ENCODE data around the gene COPG1. TPM values are rescaled to one million over a fixed set of nuclear protein-coding genes. Genes with fewer than 3 reads are reported as not detected.

Gene COPG1, protein sequence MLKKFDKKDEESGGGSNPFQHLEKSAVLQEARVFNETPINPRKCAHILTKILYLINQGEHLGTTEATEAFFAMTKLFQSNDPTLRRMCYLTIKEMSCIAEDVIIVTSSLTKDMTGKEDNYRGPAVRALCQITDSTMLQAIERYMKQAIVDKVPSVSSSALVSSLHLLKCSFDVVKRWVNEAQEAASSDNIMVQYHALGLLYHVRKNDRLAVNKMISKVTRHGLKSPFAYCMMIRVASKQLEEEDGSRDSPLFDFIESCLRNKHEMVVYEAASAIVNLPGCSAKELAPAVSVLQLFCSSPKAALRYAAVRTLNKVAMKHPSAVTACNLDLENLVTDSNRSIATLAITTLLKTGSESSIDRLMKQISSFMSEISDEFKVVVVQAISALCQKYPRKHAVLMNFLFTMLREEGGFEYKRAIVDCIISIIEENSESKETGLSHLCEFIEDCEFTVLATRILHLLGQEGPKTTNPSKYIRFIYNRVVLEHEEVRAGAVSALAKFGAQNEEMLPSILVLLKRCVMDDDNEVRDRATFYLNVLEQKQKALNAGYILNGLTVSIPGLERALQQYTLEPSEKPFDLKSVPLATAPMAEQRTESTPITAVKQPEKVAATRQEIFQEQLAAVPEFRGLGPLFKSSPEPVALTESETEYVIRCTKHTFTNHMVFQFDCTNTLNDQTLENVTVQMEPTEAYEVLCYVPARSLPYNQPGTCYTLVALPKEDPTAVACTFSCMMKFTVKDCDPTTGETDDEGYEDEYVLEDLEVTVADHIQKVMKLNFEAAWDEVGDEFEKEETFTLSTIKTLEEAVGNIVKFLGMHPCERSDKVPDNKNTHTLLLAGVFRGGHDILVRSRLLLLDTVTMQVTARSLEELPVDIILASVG
- total RNA-seq (2022; extraction: Qiagen RNA extraction; ENCODE audit: low read depth): 79.5 to 87.5 TPM (median 80.6 TPM) in 5 replicates

DNA sequence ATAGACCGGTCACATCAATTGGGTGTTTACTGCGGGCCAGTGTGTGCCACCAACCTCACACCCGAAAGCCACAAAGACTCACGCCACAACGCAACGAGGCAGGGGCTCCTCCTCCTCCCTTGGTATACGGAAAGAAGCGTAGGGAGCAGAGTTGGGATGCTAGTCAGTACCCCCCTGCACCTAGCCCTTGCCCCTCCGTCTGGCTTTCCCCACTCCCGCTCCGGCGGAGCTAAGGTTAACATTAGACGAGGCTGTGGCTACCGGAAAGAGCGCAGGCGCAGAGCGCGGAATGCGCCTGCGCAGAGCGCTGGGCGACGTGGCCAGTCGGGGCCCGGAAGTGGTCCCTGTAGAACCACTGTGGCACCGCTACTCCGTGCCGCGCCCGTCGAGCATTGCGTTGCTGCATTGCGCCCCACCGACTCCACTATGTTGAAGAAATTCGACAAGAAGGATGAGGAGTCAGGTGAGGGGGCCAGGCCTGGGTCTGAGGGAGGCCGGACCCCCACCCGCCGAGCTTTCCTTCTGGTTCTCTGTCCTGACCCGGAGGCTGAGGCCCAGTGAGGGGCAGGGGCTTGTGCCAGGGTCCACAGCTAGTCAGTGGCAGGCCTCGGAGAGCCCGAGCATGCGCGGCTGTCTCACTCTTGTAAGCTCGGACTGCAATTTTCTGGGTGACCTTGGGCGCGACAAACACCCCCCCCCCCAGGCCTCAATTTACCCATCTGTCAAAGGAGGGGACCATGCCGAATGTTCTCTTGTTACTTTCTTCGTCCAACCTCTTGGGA is at the start of gene COPG1:
Gene COPG1 (plus strand): TSS at position 323 of the 782 bp plus-strand sequence. CDS start 104 bp downstream, at position 427.

DNA sequence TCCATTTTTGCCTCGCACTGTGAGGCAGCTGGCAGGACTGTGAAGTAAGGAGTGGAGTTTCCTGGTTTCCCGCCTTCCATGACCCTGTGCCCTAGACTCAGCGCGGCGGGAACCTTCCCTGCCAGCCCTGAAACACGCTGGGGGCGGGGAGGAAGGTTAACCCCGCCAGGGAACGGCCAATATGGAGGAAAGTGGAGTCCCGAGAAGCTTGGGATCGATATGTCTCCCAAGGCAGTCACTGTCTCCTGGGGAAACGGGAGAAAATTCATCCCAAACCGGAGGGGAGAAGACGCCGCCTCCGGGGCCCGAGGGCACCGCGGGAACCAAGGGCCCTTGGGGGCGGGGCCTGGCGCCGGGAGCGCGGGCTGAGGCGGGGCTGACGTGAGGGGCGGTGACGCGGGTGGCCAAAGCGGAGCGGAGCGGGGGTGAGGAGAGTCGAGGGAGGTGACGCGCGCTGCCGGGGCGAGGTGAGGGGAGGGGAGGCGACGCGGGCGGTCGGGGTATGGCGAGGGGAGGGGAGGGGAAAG is 29.1 kb downstream of the COPG1 start, which contains the start of gene HMCES:
Gene HMCES (plus strand): TSS at position 432 of the 527 bp plus-strand sequence. CDS start 863 bp downstream, outside the sequence.

Other genes starting within 250 kb of the COPG1 start
- gene EFCC1, start 248.3 kb upstream of the COPG1 start, total RNA-seq (2022; extraction: Qiagen RNA extraction; ENCODE audit: low read depth): 0.06 TPM in 1 of 5 replicates, not detected in the others
- not detected in 5 replicates for gene GP9, start 188.8 kb upstream of the COPG1 start, total RNA-seq (2022; extraction: Qiagen RNA extraction; ENCODE audit: low read depth)
- gene RAB43, start 127.8 kb upstream of the COPG1 start, total RNA-seq (2022; extraction: Qiagen RNA extraction; ENCODE audit: low read depth): 3.8 to 6.0 TPM (median 5.5 TPM) in 5 replicates
- gene ISY1, start 88.5 kb upstream of the COPG1 start, total RNA-seq (2022; extraction: Qiagen RNA extraction; ENCODE audit: low read depth): 19.0 to 21.9 TPM (median 19.9 TPM) in 5 replicates
- gene CNBP, start 65.7 kb upstream of the COPG1 start, total RNA-seq (2022; extraction: Qiagen RNA extraction; ENCODE audit: low read depth): 351 to 381 TPM (median 366 TPM) in 5 replicates
- gene HMCES, start 29.3 kb downstream of the COPG1 start, total RNA-seq (2022; extraction: Qiagen RNA extraction; ENCODE audit: low read depth): 39.8 to 49.6 TPM (median 41.9 TPM) in 5 replicates
- 0.73 to 1.00 TPM (median 0.80 TPM) in 5 replicates for gene EFCAB12, start 179.0 kb downstream of the COPG1 start, total RNA-seq (2022; extraction: Qiagen RNA extraction; ENCODE audit: low read depth)
- 19.4 to 23.9 TPM (median 22.3 TPM) in 5 replicates for gene MBD4, start 190.3 kb downstream of the COPG1 start, total RNA-seq (2022; extraction: Qiagen RNA extraction; ENCODE audit: low read depth)
- 11.9 to 13.6 TPM (median 12.8 TPM) in 5 replicates for gene IFT122, start 190.6 kb downstream of the COPG1 start, total RNA-seq (2022; extraction: Qiagen RNA extraction; ENCODE audit: low read depth)

Measured in A549 treated with GW870086 at 1 μM for 4 hours (cell line).